Suppressor macrophage (primary cell): ENCODE results near the gene HOPX.
"Not testable (repeated sequence)": the region's sequence is repeated elsewhere in the genome, so short reads cannot be mapped to it uniquely, and the experiment has no call there.

ENCODE experiments used
- DNase-seq, 4 experiments: peaks; one replicate each; pipeline ENCODE4 v3.0.0-alpha.2; 2020 to 2022
- total RNA-seq, 17 experiments: gene quantifications; one replicate each; lab custom pipeline; 2026; ENCODE audit warnings: mixed read lengths in 6 of 17, inconsistent platforms in 3 of 17; lab: John Stamatoyannopoulos, UW

HOPX gene
- total RNA-seq, result 0 to 2.3 (median 0.30) reads per million in 17 experiments

- peak in 3 of 4 experiments; percentile 30 to 41 (median 33) for DNase-seq
Observed at GRCh38 chr4:56681158-56681852, at the start of gene HOPX. HOPX (minus strand) TSS chr4:56681296; CDS start chr4:56657816, 23,480 bp downstream.

GRCh38 chr4:56730097-56730496 lies 49.0 kb upstream of the HOPX start:
- no peak for DNase-seq

- DNase-seq, result peak; percentile 34 to 57 (median 48)
Observed at GRCh38 chr4:56728512-56728911, 47.4 kb upstream of the HOPX start.

GRCh38 chr4:56727150-56727549 lies 46.1 kb upstream of the HOPX start:
- no peak for DNase-seq

- not testable (repeated sequence) for DNase-seq
Observed at GRCh38 chr4:56726593-56726992, 45.5 kb upstream of the HOPX start.

GRCh38 chr4:56723659-56724230 lies 42.6 kb upstream of the HOPX start:
- no peak for DNase-seq

GRCh38 chr4:56723201-56723605 lies 42.1 kb upstream of the HOPX start:
- DNase-seq, result no peak

GRCh38 chr4:56708146-56708545 lies 27.1 kb upstream of the HOPX start:
- no peak for DNase-seq

- peak; percentile 19 to 62 (median 50) for DNase-seq
Observed at GRCh38 chr4:56705966-56706365, 24.9 kb upstream of the HOPX start.

GRCh38 chr4:56705334-56705733 lies 24.2 kb upstream of the HOPX start:
- DNase-seq, result no peak

- no peak for DNase-seq
Observed at GRCh38 chr4:56704089-56704871, 23.2 kb upstream of the HOPX start.

- DNase-seq, result no peak
Observed at GRCh38 chr4:56703378-56703777, 22.3 kb upstream of the HOPX start.

GRCh38 chr4:56701644-56702043 lies 20.5 kb upstream of the HOPX start:
- no peak for DNase-seq

GRCh38 chr4:56701161-56701480 lies 20.0 kb upstream of the HOPX start:
- DNase-seq, result peak; percentile 19 to 64 (median 50)

GRCh38 chr4:56699537-56700105 lies 18.5 kb upstream of the HOPX start:
- DNase-seq, result no peak

GRCh38 chr4:56698329-56698728 lies 17.2 kb upstream of the HOPX start:
- no peak for DNase-seq

GRCh38 chr4:56696056-56696455 lies 15.0 kb upstream of the HOPX start:
- no peak for DNase-seq

GRCh38 chr4:56693476-56693875 lies 12.4 kb upstream of the HOPX start:
- DNase-seq, result not testable (repeated sequence)

- DNase-seq, result no peak
Observed at GRCh38 chr4:56692576-56692975, 11.5 kb upstream of the HOPX start.

GRCh38 chr4:56691425-56691824 lies 10.3 kb upstream of the HOPX start:
- DNase-seq, result no peak

GRCh38 chr4:56690393-56690792 lies 9.3 kb upstream of the HOPX start:
- DNase-seq, result no peak

GRCh38 chr4:56689201-56689969 lies 8.3 kb upstream of the HOPX start:
- DNase-seq, result no peak
